Left renal pelvis (tissue), 4 donors: ENCODE measurements around the gene MAP4K4. TPM values are rescaled to one million over a fixed set of nuclear protein-coding genes. Genes with fewer than 3 reads are reported as not detected.

Experiments
- DNase-seq, 4 donors: peaks; one replicate each; pipeline ENCODE4 v3.0.0-alpha.2; 2013; ENCODE audit warnings: low read depth in 4 of 4, low spot score in 3 of 4
- polyA plus RNA-seq, 4 donors: library from polyadenylated mRNA; unstranded; fragments of 120-200 nt; gene quantifications; one replicate each; pipeline ENCODE4 v1.2.1, GENCODE V29; 2013; ENCODE audit not compliant: insufficient read length in 4 of 4

MAP4K4 gene
- polyA plus RNA-seq, 4 donors = 73.6 to 94.1 (median 79.8) TPM

GRCh38 chr2:101858910-101859309, 161.4 kb downstream of the MAP4K4 start:
- DNase-seq = no peak

- no peak for DNase-seq
Observed at GRCh38 chr2:101859604-101860003, 162.1 kb downstream of the MAP4K4 start.

GRCh38 chr2:101860157-101860556, 162.7 kb downstream of the MAP4K4 start:
- no peak for DNase-seq

- DNase-seq = no peak
Observed at GRCh38 chr2:101860782-101861181, 163.3 kb downstream of the MAP4K4 start.

GRCh38 chr2:101861382-101861781, 163.9 kb downstream of the MAP4K4 start:
- DNase-seq = no peak

- DNase-seq = no peak
Observed at GRCh38 chr2:101863534-101863933, 166.0 kb downstream of the MAP4K4 start.

GRCh38 chr2:101864426-101864825, 166.9 kb downstream of the MAP4K4 start:
- DNase-seq = no peak

- no peak for DNase-seq
Observed at GRCh38 chr2:101868525-101868924, 171.0 kb downstream of the MAP4K4 start.

- DNase-seq = no peak
Observed at GRCh38 chr2:101869527-101869926, 172.0 kb downstream of the MAP4K4 start.

GRCh38 chr2:101870444-101870843, 172.9 kb downstream of the MAP4K4 start:
- DNase-seq = no peak

- no peak for DNase-seq
Observed at GRCh38 chr2:101871480-101871879, 174.0 kb downstream of the MAP4K4 start.

- no peak for DNase-seq
Observed at GRCh38 chr2:101872480-101872879, 175.0 kb downstream of the MAP4K4 start.

- no peak for DNase-seq
Observed at GRCh38 chr2:101873543-101873942, 176.0 kb downstream of the MAP4K4 start.

GRCh38 chr2:101874069-101874468, 176.6 kb downstream of the MAP4K4 start:
- no peak for DNase-seq

GRCh38 chr2:101879466-101879865, 182.0 kb downstream of the MAP4K4 start:
- DNase-seq = no peak

GRCh38 chr2:101881131-101881530, 183.6 kb downstream of the MAP4K4 start:
- DNase-seq = no peak

GRCh38 chr2:101882769-101883307, 185.3 kb downstream of the MAP4K4 start:
- DNase-seq = no peak

GRCh38 chr2:101883860-101884259, 186.4 kb downstream of the MAP4K4 start:
- no peak for DNase-seq

- DNase-seq = no peak
Observed at GRCh38 chr2:101884423-101884822, 186.9 kb downstream of the MAP4K4 start.

- no peak for DNase-seq
Observed at GRCh38 chr2:101887328-101887727, 189.8 kb downstream of the MAP4K4 start.

- DNase-seq = no peak
Observed at GRCh38 chr2:101889460-101890098, 192.1 kb downstream of the MAP4K4 start.

- no peak for DNase-seq
Observed at GRCh38 chr2:101892377-101892776, 194.9 kb downstream of the MAP4K4 start.
